Measurements from ENCODE around the gene F8.

The F8 gene

DNA sequence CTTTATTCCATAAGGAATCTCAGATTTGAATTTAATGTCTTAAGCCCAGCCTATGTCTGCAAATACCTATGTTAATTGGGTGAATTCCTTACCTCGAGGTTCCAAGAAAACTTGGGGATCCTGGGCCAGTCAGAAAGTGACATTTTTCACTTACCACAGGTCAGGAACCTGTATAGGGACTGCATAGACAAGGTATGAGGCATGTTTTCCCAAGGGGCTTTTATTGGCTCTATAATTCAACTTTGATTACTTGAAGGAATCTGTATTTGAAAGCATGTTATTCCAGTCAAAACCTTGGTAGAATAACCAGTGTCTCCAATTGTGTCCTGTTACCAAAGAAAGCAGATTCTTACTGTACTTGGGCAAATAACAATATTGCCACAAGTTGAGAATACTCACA, 208.7 kb downstream of the F8 start:
- DNase-seq (ENCODE audit: low read depth) = no peak

DNA sequence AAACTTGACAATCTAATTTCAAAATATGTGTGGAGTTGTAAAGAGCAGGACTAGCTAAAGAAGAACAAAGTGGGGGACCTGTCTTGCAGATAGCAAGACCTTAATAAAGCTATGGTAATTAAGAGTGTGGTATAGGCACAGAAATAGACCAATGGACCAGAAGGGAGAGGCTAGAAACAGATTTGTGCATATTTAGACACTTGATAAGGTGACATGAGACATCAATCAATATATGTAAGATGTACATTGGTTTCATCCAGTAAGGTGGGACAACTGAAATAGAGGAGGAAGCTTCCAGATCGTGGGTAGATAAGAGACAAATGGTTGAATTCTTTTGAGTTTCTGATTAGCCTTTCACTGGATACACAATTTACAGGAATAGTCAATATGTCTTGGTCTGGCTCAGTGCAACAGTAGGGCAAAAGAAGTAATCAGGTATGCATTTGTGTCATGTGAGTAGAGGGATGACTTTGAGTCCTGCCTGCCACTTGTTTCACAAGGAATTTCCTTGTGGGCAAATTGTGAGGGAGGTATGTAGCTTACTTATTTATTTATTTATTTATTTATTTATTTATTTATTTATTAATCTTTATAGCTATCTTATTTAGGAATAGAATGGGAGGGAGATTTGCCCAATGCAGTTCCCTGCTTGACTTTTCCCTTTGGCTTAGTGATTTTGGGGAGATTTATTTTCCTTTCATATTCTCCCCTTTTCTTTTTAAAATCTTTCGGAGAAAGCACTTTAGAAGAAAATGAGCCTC, 210.0 kb downstream of the F8 start:
- DNase-seq (ENCODE audit: low read depth) = no peak

DNA sequence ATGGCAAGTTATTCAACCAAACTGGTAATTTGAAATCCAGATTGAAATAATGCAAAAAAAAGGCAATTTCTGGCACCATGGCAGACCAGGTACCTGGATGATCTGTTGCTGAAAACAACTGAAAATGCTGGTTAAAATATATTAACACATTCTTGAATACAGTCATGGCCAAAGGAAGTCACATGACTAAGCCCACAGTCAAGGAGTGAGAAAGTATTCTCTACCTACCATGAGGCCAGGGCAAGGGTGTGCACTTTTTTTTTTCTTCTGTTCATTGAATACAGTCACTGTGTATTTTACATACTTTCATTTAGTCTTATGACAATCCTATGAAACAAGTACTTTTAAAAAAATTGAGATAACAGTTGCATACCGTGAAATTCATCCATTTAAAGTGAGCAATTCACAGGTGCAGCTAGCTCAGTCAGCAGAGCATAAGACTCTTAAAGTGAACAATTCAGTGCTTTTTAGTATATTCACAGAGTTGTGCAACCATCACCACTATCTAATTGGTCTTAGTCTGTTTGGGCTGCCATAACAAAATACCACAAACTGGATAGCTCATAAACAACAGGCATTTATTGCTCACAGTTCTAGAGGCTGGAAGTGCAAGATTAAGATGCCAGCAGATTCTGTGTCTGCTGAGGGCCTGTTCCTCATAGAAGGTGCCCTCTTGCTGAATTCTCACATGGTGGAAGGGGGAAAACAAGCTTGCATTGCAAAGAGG, 212.4 kb downstream of the F8 start:
- DNase-seq (ENCODE audit: low read depth) = no peak

DNA sequence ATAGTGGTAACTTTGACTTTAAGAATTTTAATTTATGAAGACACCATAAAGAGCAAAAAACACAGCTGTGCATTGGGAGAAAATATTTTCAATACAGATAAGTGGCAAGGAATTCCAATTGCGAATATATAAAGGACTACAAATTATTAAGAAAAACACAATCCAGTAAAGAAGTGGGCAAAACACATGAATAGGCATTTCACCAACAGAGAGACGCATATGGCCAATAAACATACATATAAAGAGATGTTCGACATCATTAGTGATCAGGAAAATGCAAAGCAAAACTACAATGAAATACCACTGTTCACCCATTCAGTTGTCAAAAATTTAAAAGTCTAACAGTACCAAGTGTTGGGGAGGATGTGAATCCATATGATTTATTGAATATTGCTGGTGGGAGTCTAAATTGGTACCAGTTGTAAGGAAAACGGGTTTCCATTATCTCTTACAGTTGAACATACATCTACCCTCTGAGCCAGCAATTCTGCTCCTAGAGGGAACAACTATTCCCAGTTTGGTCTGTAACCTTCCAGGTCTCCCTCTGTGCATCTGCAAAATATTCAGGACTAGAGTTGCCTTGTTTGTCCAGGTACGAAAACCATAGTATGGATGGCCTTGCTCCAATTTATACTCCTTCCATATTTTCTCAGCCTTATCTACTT, 215.6 kb downstream of the F8 start:
- no peak for DNase-seq (ENCODE audit: low read depth)

DNA sequence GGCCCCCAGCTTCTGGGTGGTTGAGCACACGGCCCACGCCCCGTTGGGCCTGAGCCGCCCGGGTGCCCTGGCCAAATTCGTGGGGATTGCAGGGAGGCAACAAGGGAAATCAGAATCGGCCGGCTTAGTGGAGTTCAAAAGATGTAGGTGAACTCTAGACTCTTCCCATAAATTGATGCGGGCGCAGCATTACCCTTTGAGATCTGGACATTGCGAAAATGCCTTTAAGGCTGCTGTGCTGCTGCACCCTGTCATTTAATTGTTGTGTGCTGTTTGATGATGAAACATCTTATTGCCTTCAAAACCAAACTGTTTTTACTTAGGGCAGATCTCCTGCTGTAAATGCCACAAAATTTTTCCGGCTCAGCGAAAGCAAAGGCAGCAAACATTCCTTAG, 216.8 kb downstream of the F8 start:
- no peak for DNase-seq (ENCODE audit: low read depth)

DNA sequence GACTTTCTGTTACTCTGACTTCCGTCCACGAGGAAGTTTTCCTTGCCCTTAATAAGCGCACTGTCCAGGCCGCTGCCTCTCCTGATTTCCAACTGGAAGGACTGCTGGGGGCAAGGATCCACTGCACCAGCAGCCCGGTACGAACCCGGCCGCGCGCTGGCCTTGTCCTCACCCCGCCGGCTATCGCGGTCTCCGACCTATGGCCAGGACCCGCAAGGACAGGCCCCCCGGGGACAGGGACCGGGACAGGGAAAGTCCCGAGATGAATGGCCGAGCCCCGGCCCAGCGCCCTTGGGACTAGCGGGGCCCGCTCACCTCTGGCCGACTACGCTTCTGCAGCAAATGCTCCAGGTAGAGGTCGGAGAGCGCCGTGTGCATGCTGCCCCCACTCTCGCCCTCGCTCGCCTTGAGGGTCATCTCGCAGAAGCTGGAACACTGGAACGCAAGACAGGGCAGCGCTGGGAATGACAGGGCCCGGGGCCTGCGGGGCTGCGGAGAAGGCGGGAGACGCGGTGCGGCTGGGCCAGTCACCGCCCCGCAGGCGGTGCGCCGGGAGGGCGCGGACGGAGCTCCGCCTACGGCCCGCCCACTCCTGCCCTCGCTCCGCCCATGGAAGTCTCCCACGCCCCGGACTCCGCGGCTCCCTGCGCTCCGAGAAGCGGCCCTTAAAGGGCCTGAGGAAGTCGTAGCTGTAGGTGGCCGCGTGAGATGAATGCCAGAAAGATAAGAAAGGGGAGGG, 217.4 kb downstream of the F8 start, which contains the start of gene MPP1:
Gene MPP1, minus strand, starts transcription at position 529 of the 739 bp plus-strand sequence. Its CDS starts 112 bp downstream, at position 417.
- DNase-seq (ENCODE audit: low read depth) = peak; percentile 62

DNA sequence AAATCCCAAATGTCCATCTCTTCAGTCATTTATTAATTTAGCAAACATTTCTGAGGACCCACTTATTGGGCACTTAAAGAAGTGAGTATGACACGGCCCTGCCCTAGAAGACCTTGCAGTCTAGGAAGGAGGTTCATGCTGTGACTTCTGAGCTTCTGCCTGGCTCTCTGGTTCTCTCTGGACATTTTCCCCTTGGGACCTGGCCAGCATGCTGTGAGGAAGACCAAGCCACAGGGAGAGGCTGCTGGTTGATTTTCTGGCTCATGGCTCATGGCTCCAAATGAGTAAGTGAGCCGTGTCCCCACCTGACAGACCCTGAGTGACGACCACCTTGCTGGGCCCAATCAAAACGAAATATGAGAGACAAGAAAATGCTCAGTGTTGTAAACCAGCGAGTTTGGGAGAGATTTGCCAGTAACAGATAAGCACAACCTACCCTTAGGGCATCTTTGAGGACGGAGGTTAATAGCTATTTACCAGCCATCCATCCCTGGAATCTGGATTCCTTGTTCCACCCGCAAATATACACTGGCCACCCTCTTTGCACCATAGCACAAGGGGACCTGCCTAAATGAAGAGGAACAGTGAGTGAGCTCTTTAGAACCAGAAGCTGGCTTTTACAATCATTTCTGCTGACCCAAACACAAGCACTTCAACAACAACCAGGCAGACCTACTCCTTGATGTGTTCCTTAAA, 218.1 kb downstream of the F8 start:
- DNase-seq (ENCODE audit: low read depth) = no peak

DNA sequence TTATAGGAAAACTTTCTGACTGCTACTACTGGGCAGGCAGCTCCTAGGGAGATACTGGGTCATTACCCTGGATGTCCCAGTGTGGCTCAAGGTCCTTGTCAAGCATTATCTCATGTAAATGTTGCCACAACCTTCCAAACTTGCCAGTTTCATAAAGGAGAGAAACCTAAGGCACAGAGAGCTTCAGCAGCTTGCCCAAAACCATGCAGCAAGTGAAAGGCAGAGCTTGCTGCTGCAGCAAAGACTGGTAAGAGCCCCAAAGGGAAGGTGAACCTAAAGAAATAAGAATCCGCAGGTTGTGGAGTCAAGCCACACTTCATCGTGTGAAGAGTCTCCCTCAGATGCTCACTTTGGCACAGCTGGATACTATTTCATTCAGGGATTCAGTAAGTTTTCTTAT, 219.6 kb downstream of the F8 start:
- DNase-seq (ENCODE audit: low read depth) = no peak

DNA sequence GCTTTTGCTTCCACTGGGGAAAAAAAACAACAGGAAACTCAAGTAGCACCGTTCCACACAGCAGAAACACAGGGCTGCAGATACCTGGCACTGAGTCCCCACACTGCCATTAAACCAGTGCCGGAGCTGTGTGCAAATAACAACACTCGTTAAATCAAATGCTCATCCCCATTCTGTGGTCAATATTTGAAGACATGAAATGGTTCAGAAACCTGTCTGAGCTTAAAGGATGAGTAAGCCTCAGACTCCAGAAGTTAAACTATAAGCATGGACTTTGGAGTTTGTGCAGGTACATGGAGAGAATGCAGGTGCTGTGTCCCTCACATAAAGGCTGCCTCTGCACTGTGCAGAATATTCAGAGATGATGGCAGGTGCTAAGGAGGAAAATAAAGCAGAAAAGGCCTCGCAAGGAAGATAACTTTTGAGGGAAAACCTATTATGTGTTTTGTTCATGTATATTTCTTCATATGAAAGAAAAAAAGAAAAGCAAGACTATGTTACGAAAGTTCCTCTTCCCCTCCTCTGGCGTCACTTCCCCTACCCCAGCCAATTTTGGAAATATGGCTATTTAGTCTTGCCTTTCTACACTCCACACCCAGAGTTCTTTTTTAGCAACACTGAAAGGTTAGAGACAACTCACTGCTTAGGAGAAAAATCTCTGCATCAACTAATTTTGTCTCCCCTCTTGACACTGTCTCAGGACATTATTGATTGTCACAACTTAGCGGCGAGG, 221.9 kb downstream of the F8 start:
- no peak for DNase-seq (ENCODE audit: low read depth)

DNA sequence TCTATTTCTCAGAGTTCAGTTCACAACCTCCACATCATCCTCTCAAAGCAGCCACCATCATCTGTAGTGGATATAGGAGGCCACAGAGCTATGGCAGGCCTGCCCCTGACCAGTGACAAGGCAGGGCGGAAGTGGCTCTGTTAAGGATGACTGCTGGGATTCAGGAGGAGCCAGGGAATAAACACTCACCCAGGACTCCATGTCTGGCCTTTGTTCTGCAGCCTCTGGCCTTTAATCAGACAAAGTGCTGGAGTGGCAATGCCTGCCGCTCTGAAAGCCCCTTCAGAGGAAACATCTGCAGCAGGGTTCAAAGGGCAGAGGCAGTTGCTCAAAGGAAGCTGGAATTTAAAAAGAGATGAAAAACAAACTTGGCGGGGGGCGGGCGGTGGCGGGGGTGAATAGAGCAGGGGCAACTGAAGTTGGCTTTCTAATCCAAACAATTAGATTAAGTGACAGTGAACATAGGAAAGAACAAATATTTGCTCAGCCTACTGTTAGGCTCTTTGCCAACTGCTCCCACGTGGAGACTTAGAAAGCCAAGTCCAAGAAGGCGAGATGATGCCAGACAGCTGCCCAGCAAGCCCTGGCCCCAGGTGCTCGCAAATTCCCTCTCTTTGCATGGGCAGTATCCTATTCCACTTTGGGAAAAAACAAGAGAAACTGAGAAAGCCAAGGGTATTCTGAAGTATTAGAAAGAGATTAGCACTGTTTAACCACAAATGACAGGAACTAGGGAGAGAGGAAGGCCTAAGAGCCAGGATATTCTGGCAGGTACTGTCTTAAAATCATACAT, 222.8 kb downstream of the F8 start:
- no peak for DNase-seq (ENCODE audit: low read depth)

DNA sequence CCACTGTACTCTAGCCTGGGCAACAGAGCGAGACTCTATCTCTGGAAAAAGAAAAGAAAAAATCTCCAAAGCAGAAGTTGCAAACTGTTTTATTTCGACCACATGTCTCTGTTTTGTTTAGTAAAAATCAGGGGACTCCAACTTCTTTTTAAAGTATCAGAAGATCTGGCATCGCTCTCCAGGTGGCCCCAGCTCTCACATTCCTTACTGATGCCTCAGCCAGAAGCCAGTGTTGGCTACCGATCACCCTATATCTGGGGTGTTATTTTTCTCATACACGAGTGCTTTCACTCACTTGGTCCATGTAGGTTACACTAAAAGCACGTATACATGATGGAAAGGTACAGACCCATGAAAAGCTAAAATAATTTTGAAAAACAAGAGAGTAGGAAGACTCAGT, 225.5 kb downstream of the F8 start:
- DNase-seq (ENCODE audit: low read depth) = no peak

DNA sequence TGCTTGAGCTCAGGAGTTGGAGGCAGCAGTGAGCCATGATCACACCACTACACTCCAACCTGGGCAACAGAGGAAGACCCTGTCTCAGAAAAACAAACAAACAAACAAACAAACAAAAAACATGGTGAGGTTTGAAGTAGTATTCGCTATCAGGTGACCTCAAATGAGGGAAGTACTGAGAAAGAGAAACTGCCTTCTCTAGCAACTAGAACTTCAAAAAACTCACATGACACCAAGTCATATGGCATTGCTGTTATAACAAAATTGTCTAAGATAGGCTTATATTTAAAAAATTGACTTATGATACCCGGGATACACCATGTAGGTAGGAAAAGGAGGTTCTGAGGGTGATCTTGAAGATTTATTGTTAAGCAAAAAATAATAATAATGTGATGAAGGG, 227.5 kb downstream of the F8 start:
- no peak for DNase-seq (ENCODE audit: low read depth)

DNA sequence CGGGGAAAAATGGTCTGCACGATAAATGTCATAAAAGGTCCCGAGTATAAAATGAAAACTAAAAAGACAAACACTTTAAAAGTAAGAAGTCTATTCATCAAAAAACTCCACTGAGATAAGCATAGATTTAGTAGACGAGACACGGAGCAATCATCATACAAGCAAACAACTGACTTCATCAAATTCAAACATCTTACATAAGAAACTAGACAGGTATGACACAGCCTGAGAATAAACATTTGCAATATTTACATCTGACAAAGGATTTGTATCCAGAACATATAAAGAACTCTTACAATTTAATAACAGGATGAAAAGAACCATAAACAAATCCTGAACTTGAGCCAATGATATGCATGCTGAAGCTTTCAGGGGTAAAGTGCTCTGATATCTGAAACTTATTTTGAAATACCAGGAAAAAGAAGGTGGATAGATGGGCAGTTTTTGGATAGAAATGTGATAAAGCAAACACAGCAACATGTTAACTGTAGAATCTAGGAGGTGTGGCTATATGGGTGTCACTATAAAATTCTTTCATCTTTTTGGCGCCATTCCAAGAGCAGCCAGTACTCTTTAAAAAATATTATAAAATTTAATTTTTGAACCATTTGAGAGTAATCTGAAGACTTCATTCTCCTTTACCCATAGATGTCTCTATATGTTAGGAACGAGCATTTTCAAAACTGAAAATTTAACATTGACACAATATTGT, 229.3 kb downstream of the F8 start:
- no peak for DNase-seq (ENCODE audit: low read depth)

DNA sequence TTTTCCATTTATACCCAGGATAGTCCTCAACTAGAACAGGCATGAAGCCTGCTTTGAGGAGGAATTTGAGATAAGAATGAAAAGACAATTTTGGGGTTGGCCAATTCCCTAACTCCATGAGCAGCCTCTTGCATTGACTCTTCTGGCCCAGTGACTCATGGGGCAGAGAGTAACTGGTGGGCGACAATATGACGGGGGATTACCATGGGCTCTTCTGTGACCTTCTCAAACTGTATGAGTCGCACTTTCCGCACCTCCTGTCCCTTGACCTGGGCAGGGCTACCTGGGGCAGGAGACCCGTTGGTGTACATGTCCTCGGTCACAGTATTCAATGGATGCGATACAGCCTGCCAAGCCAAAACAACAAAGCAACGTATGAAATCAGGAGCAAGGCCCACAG, 230.6 kb downstream of the F8 start:
- no peak for DNase-seq (ENCODE audit: low read depth)

DNA sequence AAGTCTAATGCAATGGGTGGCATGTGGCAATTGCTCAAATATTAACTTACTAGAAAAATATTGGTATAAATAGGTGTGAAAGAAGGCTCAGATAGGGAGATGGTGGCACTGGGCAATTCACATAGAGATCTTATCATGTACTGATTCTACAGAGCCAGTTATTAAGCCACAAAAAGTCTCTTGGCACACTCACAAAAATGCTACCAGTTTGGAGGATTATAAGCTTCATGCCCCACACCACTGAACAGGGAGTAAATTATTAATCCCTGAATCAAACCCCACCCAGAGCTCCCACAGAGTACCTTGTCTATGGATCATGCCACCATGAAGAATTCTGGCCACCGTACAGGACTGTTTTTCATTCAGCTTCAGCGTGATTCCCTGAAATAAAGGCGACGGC, 231.1 kb downstream of the F8 start:
- no peak for DNase-seq (ENCODE audit: low read depth)

All from activated T-cell treated with anti-CD3 and anti-CD28 coated beads for 24 hours (primary cell).